ENCODE data around the gene CERS6.
A peak's percentile ranks its signal among the peaks of the same experiment; 100 is the strongest.

Gene CERS6

DNA sequence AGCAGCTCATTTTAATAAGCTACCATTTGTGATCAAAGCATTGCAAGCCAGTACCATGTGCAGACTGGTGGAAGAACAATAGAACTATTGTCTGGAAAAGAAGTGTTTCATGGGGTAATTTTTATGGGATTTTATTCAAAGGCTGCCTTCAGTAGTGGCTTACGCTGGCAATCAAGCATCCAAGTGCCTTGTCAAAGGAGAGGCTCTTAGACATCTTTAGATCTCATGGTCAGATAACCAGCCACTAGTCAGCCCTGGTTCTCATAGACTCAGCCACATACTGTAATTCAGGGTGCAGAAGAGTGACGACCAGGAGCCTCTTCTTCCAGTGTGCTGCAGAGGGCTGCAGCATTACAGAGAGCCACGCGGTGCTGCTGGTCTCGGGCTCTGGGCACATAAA, 247.9 kb downstream of the CERS6 start:
- TF ChIP-seq ZFX (IDR thresholded peaks at IDR 0.05; ENCODE audit: borderline replicate concordance) (no peak), CTCF (IDR thresholded peaks at IDR 0.05) (no peak)
- no peak overlapping the region for H3K27ac ChIP-seq

DNA sequence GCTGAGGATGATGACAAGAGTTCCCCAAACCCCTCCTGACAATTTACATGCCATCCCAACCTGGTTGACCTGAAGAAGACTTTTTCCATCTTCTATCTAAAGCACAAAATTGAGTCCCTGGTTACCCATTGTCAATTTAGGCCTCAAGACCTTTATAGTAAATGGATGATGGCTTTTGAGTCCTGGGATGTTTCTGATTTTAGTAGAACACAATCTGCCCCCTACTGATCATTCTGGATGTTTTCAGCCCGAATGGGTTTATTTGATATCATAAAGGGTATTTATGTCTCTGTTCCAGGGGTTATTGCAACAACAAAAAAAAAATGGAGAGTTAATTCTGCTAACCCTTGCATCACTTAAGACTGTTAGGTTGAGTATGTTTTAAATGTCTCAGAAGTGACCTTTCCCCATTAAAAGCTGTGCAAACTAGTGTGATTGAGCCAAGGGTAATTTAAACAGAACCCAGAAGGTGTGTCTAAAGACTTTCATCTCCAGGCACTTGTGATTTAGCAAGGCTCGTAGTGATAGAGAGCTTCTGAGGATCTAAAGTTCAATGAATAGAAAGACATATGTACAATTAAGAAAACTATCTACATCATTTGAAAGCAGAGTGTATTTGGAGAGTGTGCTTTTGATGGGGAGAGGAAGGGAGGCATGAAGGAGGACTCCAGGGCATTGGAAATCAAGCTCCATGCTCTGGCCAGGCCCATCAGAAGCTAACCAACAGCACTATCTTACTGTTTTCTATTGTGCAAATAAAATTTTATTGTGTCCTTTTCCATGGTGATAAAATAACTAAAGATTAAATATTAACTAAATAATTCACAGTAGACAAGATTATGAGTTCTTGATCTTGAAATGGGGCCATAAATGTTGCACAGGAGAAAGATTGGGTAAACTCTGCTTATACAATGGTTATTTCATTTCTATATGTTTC, 249.7 kb downstream of the CERS6 start:
- peak overlapping the region; percentile 83 for H3K27ac ChIP-seq
- TF ChIP-seq ZFX (IDR thresholded peaks at IDR 0.05; ENCODE audit: borderline replicate concordance) (no peak), CTCF (IDR thresholded peaks at IDR 0.05) (peak; percentile 37; the same call in 1 of the 2 replicates)

GRCh38 chr2:168706806-168707205, 250.7 kb downstream of the CERS6 start:
- TF ChIP-seq CTCF (IDR thresholded peaks at IDR 0.05) = no peak
- no peak for TF ChIP-seq ZFX (IDR thresholded peaks at IDR 0.05; ENCODE audit: borderline replicate concordance)
- peak overlapping the region; percentile 83 for H3K27ac ChIP-seq

- TF ChIP-seq CTCF (IDR thresholded peaks at IDR 0.05) (no peak), ZFX (IDR thresholded peaks at IDR 0.05; ENCODE audit: borderline replicate concordance) (no peak)
Measured at GRCh38 chr2:168708080-168708479, 252.0 kb downstream of the CERS6 start.

GRCh38 chr2:168710754-168711467, 254.8 kb downstream of the CERS6 start:
- H3K27ac ChIP-seq = no peak overlapping the region
- TF ChIP-seq ZFX (IDR thresholded peaks at IDR 0.05; ENCODE audit: borderline replicate concordance) = no peak
- TF ChIP-seq CTCF (IDR thresholded peaks at IDR 0.05) = no peak

More at GRCh38 chr2:168708080-168708479, 252.0 kb downstream of the CERS6 start:
- H3K27ac ChIP-seq = no peak overlapping the region

GRCh38 chr2:168712053-168712452, 256.0 kb downstream of the CERS6 start:
- TF ChIP-seq ZFX (IDR thresholded peaks at IDR 0.05; ENCODE audit: borderline replicate concordance) (no peak), CTCF (IDR thresholded peaks at IDR 0.05) (no peak)
- no peak overlapping the region for H3K27ac ChIP-seq

DNA sequence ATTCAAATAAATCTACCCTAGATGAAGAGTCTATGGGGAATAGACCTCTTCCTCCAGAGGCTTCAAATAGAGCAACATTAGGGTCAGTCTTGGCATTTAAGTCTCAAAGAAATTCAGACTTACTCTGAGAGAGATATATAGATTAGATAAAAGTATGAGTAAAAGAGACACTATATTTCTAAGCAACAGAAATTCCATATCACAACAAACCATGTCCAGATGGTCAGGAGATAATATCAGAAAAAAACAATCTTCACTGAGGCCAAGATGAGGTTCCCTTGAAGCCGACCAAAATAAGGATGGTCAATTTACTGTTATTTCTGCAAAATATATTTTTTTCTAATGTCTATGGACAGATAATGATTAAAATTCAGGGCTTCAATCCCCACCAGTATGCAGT, 257.3 kb downstream of the CERS6 start:
- TF ChIP-seq ZFX (IDR thresholded peaks at IDR 0.05; ENCODE audit: borderline replicate concordance) (no peak), CTCF (IDR thresholded peaks at IDR 0.05) (no peak)

More for the DNA sequence above, 257.3 kb downstream of the CERS6 start:
- H3K27ac ChIP-seq = no peak overlapping the region

Measured in 22Rv1 (cell line).